ENCODE measurements around the gene MOGAT1. TPM values are rescaled to one million over a fixed set of nuclear protein-coding genes. Genes with fewer than 3 reads are reported as not detected.

MOGAT1 gene
- total RNA-seq, 1 experiment from 2014 or later, result 0.22 TPM

DNA sequence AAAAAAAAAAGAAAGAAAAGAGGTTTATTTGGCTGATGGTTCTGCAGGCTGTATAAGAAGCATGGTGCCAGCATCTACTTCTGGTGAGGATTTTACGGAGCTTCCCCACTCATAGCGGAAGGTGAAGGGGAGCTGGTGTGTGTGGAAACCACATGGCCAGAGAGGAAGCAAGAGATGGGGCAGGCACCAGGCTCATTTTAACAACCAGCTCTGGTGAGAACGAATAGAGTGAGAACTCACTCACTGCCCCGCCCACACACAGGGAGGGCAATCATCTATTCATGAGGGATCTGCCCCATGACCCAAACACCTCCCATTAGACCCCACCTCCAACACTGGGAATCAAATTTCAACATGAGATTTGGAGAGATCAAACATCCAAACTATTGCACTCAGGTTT lies 68.5 kb downstream of the MOGAT1 start:
- Histone ChIP-seq H3K9me3 (ENCODE audit: control insufficient read depth in 1 of 2, insufficient read depth in 1 of 2, low read depth in 1 of 2, low read length in 2 of 2) (no peaks in the 10 kb centered on the region), H3K4me1 (ENCODE audit: control insufficient read depth in 1 of 2, insufficient read depth in 2 of 2, low read length in 2 of 2) (peaks cover 0 to 10% of the 10 kb centered on the region in 2 experiments; a peak in 2 of 4 replicates), H3K9me2 (ENCODE audit: insufficient read depth) (no peaks in the 10 kb centered on the region), H3K27me3 (ENCODE audit: insufficient read depth, low read length) (no peaks in the 10 kb centered on the region), H3K36me3 (ENCODE audit: control insufficient read depth in 1 of 2, insufficient read depth in 2 of 2, low read length in 2 of 2) (no peaks in the 10 kb centered on the region), H3K9ac (ENCODE audit: low read length) (no peak overlapping the region), H3K79me2 (ENCODE audit: insufficient read depth, low read length) (no peaks in the 10 kb centered on the region), H3K4me2 (ENCODE audit: low read length) (no peak overlapping the region), H3K4me3 (replicated peaks in 1 of 2; ENCODE audit: low read depth in 1 of 2, low read length in 2 of 2) (no peak overlapping the region), H4K20me1 (ENCODE audit: insufficient read depth) (no peaks in the 10 kb centered on the region), H2AFZ (ENCODE audit: low read depth, low read length, poor library complexity, severe bottlenecking) (no peak overlapping the region), H3K27ac (ENCODE audit: low read depth, low read length) (no peak overlapping the region)
- POLR2A ChIA-PET, result no interaction called here
- no TSS peak for BruUV-seq (replicated peaks)
- DNase-seq (ENCODE audit: low read depth, low spot score) (no peak), ATAC-seq (no peak)
- TF ChIP-seq CBX3 (IDR thresholded peaks at IDR 0.05; ENCODE audit: low read depth) (no peak), EZH2 (IDR thresholded peaks at IDR 0.05) (no peak), SRF (IDR thresholded peaks at IDR 0.05; ENCODE audit: low read depth) (no peak), FOSL1 (IDR thresholded peaks at IDR 0.05; ENCODE audit: low read depth) (no peak), POLR2AphosphoS5 (IDR thresholded peaks at IDR 0.05; ENCODE audit: low read depth, low read length) (no peak), ZNF274 (IDR thresholded peaks at IDR 0.05; ENCODE audit: low read depth, low read length) (no peak), POLR2A (IDR thresholded peaks at IDR 0.05; ENCODE audit: borderline replicate concordance, extremely low read depth, insufficient read depth, insufficient read length) (no peak), RAD21 (IDR thresholded peaks at IDR 0.05; ENCODE audit: low read depth) (no peak), CEBPB (IDR thresholded peaks at IDR 0.05; ENCODE audit: low read depth) (no peak), EGR1 (IDR thresholded peaks at IDR 0.05; ENCODE audit: low read depth) (no peak), YY1 (IDR thresholded peaks at IDR 0.05; ENCODE audit: extremely low read depth, insufficient replicate concordance, low read depth, low read length) (no peak), TCF7L2 (IDR thresholded peaks at IDR 0.05; ENCODE audit: borderline replicate concordance, extremely low read depth, insufficient read depth, insufficient read length) (no peak), JUND (IDR thresholded peaks at IDR 0.05) (no peak)
- TF ChIP-seq, protein P1, sequence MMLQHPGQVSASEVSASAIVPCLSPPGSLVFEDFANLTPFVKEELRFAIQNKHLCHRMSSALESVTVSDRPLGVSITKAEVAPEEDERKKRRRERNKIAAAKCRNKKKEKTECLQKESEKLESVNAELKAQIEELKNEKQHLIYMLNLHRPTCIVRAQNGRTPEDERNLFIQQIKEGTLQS (IDR thresholded peaks at IDR 0.05), result no peak
- TF ChIP-seq, protein P2, sequence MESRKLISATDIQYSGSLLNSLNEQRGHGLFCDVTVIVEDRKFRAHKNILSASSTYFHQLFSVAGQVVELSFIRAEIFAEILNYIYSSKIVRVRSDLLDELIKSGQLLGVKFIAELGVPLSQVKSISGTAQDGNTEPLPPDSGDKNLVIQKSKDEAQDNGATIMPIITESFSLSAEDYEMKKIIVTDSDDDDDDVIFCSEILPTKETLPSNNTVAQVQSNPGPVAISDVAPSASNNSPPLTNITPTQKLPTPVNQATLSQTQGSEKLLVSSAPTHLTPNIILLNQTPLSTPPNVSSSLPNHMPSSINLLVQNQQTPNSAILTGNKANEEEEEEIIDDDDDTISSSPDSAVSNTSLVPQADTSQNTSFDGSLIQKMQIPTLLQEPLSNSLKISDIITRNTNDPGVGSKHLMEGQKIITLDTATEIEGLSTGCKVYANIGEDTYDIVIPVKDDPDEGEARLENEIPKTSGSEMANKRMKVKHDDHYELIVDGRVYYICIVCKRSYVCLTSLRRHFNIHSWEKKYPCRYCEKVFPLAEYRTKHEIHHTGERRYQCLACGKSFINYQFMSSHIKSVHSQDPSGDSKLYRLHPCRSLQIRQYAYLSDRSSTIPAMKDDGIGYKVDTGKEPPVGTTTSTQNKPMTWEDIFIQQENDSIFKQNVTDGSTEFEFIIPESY (IDR thresholded peaks at IDR 0.05; ENCODE audit: extremely low read depth, insufficient replicate concordance, low read length), result no peak
- TF ChIP-seq, protein P3, sequence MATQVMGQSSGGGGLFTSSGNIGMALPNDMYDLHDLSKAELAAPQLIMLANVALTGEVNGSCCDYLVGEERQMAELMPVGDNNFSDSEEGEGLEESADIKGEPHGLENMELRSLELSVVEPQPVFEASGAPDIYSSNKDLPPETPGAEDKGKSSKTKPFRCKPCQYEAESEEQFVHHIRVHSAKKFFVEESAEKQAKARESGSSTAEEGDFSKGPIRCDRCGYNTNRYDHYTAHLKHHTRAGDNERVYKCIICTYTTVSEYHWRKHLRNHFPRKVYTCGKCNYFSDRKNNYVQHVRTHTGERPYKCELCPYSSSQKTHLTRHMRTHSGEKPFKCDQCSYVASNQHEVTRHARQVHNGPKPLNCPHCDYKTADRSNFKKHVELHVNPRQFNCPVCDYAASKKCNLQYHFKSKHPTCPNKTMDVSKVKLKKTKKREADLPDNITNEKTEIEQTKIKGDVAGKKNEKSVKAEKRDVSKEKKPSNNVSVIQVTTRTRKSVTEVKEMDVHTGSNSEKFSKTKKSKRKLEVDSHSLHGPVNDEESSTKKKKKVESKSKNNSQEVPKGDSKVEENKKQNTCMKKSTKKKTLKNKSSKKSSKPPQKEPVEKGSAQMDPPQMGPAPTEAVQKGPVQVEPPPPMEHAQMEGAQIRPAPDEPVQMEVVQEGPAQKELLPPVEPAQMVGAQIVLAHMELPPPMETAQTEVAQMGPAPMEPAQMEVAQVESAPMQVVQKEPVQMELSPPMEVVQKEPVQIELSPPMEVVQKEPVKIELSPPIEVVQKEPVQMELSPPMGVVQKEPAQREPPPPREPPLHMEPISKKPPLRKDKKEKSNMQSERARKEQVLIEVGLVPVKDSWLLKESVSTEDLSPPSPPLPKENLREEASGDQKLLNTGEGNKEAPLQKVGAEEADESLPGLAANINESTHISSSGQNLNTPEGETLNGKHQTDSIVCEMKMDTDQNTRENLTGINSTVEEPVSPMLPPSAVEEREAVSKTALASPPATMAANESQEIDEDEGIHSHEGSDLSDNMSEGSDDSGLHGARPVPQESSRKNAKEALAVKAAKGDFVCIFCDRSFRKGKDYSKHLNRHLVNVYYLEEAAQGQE (IDR thresholded peaks at IDR 0.05; ENCODE audit: low read depth), result no peak
- TF ChIP-seq, protein P4, sequence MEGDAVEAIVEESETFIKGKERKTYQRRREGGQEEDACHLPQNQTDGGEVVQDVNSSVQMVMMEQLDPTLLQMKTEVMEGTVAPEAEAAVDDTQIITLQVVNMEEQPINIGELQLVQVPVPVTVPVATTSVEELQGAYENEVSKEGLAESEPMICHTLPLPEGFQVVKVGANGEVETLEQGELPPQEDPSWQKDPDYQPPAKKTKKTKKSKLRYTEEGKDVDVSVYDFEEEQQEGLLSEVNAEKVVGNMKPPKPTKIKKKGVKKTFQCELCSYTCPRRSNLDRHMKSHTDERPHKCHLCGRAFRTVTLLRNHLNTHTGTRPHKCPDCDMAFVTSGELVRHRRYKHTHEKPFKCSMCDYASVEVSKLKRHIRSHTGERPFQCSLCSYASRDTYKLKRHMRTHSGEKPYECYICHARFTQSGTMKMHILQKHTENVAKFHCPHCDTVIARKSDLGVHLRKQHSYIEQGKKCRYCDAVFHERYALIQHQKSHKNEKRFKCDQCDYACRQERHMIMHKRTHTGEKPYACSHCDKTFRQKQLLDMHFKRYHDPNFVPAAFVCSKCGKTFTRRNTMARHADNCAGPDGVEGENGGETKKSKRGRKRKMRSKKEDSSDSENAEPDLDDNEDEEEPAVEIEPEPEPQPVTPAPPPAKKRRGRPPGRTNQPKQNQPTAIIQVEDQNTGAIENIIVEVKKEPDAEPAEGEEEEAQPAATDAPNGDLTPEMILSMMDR (IDR thresholded peaks at IDR 0.05 in 2 of 3, conservative IDR thresholded peaks at IDR 0.05 in 1 of 3; ENCODE audit: borderline replicate concordance in 1 of 3, insufficient read depth in 1 of 3, low read depth in 2 of 3, low read length in 2 of 3), result no peak
- TF ChIP-seq, protein P5, sequence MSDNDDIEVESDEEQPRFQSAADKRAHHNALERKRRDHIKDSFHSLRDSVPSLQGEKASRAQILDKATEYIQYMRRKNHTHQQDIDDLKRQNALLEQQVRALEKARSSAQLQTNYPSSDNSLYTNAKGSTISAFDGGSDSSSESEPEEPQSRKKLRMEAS (IDR thresholded peaks at IDR 0.05), result no peak
- intact Hi-C loops (cut with micrococcal nuclease), result no loop called here
- CTCF ChIA-PET, result no interaction called here
- RAD21 ChIA-PET (ENCODE audit: low non-redundant PET in 1 of 2, low total read pairs in 2 of 2, uncharacterized antibody in 2 of 2, unreplicated experiment in 2 of 2), result no interaction called here

Data from HCT116 (cell line).